Measurements from ENCODE around the gene PPARG.

Gene PPARG

GRCh38 chr3:12440927-12441714 is 152.3 kb downstream of the PPARG start:
- Histone ChIP-seq H3K4me3 (replicated peaks; ENCODE audit: insufficient read depth, low read length) (no peak overlapping the region), H3K27me3 (ENCODE audit: insufficient read depth, poor library complexity, severe bottlenecking) (no peaks in the 10 kb centered on the region), H3K27ac (replicated peaks) (no peak overlapping the region)
- TF ChIP-seq REST (IDR thresholded peaks at IDR 0.05; ENCODE audit: insufficient replicate concordance, low read depth), result no peak
- TF ChIP-seq SPI1 (IDR thresholded peaks at IDR 0.05; ENCODE audit: borderline replicate concordance, low read depth), result no peak
- TF ChIP-seq GABPA (IDR thresholded peaks at IDR 0.05; ENCODE audit: low read depth), result no peak
- TF ChIP-seq CTCF (IDR thresholded peaks at IDR 0.05; ENCODE audit: insufficient read depth, low read length), result no peak
- no peak for TF ChIP-seq POLR2AphosphoS5 (IDR thresholded peaks at IDR 0.05; ENCODE audit: low read depth)
- DNase-seq (ENCODE audit: low read depth in 1 of 2, low spot score in 1 of 2), result no peak

GRCh38 chr3:12442654-12443501 is 154.0 kb downstream of the PPARG start:
- no peak overlapping the region for H3K4me3 ChIP-seq (replicated peaks; ENCODE audit: insufficient read depth, low read length)
- DNase-seq (ENCODE audit: low read depth in 1 of 2, low spot score in 1 of 2), result no peak
- no peak for TF ChIP-seq REST (IDR thresholded peaks at IDR 0.05; ENCODE audit: insufficient replicate concordance, low read depth)
- TF ChIP-seq SPI1 (IDR thresholded peaks at IDR 0.05; ENCODE audit: borderline replicate concordance, low read depth), result no peak
- TF ChIP-seq POLR2AphosphoS5 (IDR thresholded peaks at IDR 0.05; ENCODE audit: low read depth), result no peak
- no peak for TF ChIP-seq GABPA (IDR thresholded peaks at IDR 0.05; ENCODE audit: low read depth)
- no peak for TF ChIP-seq CTCF (IDR thresholded peaks at IDR 0.05; ENCODE audit: insufficient read depth, low read length)
- no peaks in the 10 kb centered on the region for H3K27me3 ChIP-seq (ENCODE audit: insufficient read depth, poor library complexity, severe bottlenecking)
- no peak overlapping the region for H3K27ac ChIP-seq (replicated peaks)

- H3K27ac ChIP-seq (replicated peaks), result no peak overlapping the region
- DNase-seq (ENCODE audit: low read depth in 1 of 2, low spot score in 1 of 2), result no peak
- no peak overlapping the region for H3K4me3 ChIP-seq (replicated peaks; ENCODE audit: insufficient read depth, low read length)
- no peaks in the 10 kb centered on the region for H3K27me3 ChIP-seq (ENCODE audit: insufficient read depth, poor library complexity, severe bottlenecking)
- TF ChIP-seq GABPA (IDR thresholded peaks at IDR 0.05; ENCODE audit: low read depth) (no peak), POLR2AphosphoS5 (IDR thresholded peaks at IDR 0.05; ENCODE audit: low read depth) (no peak)
These were observed 155.1 kb downstream of the PPARG start for GRCh38 chr3:12443781-12444522.
